Mesothelial cell of epicardium (in vitro differentiated cells): Measurements from ENCODE around the gene RNASET2. TPM values are rescaled to one million over a fixed set of nuclear protein-coding genes. Genes with fewer than 3 reads are reported as not detected.

Source experiments
- DNase-seq, 2 experiments: peaks; one replicate each; pipeline ENCODE4 v3.0.0; 2021; ENCODE audit warnings: low spot score in 2 of 2; ENCODE audit not compliant: unreplicated experiment in 2 of 2
- H3K27ac Mint-ChIP-seq: 2 replicates; pipeline ENCODE4 v1.8.0; 2021; ENCODE audit warnings: mixed read lengths
- H3K27me3 Mint-ChIP-seq: 2 replicates; pipeline ENCODE4 v1.8.0; 2021; ENCODE audit warnings: low read depth, mixed read lengths
- H3K36me3 Mint-ChIP-seq: 2 replicates; pipeline ENCODE4 v1.8.0; 2021; ENCODE audit warnings: mixed read lengths
- H3K4me1 Mint-ChIP-seq: 2 replicates; pipeline ENCODE4 v1.8.0; 2021; ENCODE audit warnings: mixed read lengths
- H3K4me3 Mint-ChIP-seq: 2 replicates; pipeline ENCODE4 v1.8.0; 2021; ENCODE audit warnings: mild to moderate bottlenecking, moderate library complexity, mixed read lengths
- H3K9me3 Mint-ChIP-seq: 2 replicates; pipeline ENCODE4 v1.8.0; 2021; ENCODE audit warnings: mixed read lengths
- total RNA-seq: library from RNA; stranded (reverse); gene quantifications from 3 replicates; pipeline ENCODE4 v1.2.1, GENCODE V29; 2021
- TF ChIP-seq, protein P1 (sequence below): fragments of 200-600 bp; sonication (generic); IDR thresholded peaks from one replicate; pipeline ENCODE4 v1.5.0; 2021; ENCODE audit warnings: antibody characterized with exemption; ENCODE audit not compliant: unreplicated experiment

The RNASET2 gene
- total RNA-seq, 1 donor from 2014 or later = 42.3 TPM

DNA sequence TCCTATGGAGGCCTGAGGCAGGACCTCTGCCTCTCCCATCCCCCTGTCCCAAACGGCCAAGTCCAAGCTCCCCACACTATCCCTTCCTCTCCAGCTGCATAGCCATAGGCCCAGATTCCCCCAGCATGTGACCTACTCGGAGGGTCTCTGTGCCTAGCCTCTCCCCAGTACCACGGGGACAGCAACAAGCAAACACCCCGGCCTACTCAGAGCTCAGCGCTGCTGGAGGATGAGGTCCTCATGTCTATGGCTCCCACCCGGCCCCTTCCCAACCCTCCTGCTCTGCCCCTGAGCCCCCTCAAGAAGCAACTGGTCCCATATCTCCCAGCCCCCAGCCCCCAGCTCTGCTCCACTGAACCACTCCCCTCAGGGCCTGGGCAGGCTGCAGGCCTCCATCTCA, 24.2 kb downstream of the RNASET2 start:
- TF ChIP-seq, protein P1, sequence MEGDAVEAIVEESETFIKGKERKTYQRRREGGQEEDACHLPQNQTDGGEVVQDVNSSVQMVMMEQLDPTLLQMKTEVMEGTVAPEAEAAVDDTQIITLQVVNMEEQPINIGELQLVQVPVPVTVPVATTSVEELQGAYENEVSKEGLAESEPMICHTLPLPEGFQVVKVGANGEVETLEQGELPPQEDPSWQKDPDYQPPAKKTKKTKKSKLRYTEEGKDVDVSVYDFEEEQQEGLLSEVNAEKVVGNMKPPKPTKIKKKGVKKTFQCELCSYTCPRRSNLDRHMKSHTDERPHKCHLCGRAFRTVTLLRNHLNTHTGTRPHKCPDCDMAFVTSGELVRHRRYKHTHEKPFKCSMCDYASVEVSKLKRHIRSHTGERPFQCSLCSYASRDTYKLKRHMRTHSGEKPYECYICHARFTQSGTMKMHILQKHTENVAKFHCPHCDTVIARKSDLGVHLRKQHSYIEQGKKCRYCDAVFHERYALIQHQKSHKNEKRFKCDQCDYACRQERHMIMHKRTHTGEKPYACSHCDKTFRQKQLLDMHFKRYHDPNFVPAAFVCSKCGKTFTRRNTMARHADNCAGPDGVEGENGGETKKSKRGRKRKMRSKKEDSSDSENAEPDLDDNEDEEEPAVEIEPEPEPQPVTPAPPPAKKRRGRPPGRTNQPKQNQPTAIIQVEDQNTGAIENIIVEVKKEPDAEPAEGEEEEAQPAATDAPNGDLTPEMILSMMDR = no peak
- no peak for DNase-seq
- Mint-ChIP-seq H3K9me3 (no peaks in the 10 kb centered on the region), H3K4me3 (no peak overlapping the region), H3K27me3 (no peaks in the 10 kb centered on the region), H3K4me1 (peaks cover 2% of the 10 kb centered on the region), H3K36me3 (peaks cover 6% of the 10 kb centered on the region), H3K27ac (no peak overlapping the region)

DNA sequence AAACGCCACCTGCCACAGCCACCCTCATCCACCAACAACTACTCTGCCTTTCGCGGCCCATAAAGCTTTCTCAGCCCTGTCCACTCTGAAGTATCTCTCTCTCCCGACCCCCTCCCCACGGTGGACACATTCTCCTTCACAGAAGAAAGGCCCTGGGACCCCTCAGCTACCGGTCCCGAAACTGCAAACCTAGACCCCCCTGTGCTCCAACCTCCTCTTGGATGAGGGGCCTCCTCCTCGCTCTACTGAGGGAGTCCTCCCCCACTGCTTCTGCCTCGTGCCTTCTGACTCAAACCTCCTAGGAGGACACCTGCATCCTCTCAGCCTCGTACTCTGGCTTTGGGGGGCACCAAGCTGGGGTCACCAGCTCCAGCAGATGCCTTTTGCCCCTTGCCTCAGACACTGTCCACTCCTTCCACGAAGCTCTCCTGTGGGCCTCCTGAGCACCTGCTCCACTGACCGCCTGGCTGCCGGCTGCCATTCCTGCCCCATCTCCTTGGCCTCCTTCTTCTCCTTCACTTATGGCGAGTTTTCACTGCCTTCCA, 24.9 kb downstream of the RNASET2 start:
- Mint-ChIP-seq H3K4me3 (no peak overlapping the region), H3K27me3 (no peaks in the 10 kb centered on the region), H3K36me3 (peaks cover 6% of the 10 kb centered on the region), H3K4me1 (peaks cover 2% of the 10 kb centered on the region), H3K27ac (no peak overlapping the region), H3K9me3 (no peaks in the 10 kb centered on the region)
- DNase-seq = no peak
- TF ChIP-seq, protein P1 = no peak

DNA sequence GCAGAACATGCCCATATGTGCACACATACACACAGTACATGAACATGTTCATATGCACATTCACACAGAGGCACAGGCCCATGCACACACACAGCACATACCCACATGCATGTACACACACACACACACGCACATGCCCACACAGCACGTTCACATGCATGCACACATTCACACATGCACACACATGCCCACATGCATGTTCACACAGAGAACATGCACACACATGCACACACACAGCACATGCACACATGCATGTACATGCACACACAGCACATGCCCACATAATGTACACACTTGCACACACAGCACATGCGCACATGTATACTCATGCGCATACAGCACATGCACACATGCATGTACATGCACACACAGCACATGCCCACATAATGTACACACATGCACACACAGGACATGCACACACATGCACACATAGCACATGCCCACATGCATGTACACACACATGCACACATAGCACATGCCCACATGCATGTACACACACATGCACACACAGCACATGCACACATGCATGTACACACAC, 25.9 kb downstream of the RNASET2 start:
- H3K4me3 Mint-ChIP-seq = no peak overlapping the region
- H3K4me1 Mint-ChIP-seq = peaks cover 2% of the 10 kb centered on the region
- H3K27ac Mint-ChIP-seq = no peak overlapping the region
- no peaks in the 10 kb centered on the region for H3K9me3 Mint-ChIP-seq
- no peaks in the 10 kb centered on the region for H3K27me3 Mint-ChIP-seq
- TF ChIP-seq, protein P1 = no peak
- peaks cover 3% of the 10 kb centered on the region for H3K36me3 Mint-ChIP-seq
- DNase-seq = no peak

DNA sequence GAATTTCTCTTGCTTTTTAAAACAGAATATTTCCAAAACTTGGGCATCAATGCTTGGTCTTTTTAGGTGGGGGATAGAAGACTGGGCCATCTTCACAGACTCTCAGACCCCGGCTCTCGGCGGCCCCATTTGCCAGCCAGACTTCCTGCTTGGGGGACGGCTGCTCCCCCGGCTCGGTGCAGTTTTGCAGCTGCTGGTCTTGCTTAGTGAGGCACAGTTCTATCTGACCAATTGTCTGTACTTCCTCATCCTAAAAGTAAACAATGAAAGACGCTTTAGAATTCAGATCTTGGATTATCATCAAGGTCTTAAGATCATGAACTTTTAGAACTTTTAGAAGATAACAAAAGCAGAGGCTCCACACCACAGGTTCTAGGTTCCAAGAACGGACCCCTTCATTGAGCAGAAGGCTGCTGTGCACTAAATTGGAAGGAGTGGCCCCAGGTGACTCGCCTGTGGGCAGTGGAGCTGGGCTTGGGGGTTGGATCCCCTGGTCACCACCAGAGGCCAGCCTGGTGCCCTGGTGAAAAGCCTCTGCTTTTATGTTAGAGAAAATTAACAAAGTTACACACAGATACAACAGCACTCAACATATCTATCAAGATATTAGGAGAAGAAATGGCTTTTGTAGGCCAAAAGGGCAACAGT, 26.7 kb downstream of the RNASET2 start:
- H3K4me3 Mint-ChIP-seq = no peak overlapping the region
- no peak for DNase-seq
- TF ChIP-seq, protein P1 = no peak
- no peaks in the 10 kb centered on the region for H3K27me3 Mint-ChIP-seq
- H3K4me1 Mint-ChIP-seq = peaks cover 2% of the 10 kb centered on the region
- H3K36me3 Mint-ChIP-seq = peaks cover 3% of the 10 kb centered on the region
- no peak overlapping the region for H3K27ac Mint-ChIP-seq
- H3K9me3 Mint-ChIP-seq = no peaks in the 10 kb centered on the region

DNA sequence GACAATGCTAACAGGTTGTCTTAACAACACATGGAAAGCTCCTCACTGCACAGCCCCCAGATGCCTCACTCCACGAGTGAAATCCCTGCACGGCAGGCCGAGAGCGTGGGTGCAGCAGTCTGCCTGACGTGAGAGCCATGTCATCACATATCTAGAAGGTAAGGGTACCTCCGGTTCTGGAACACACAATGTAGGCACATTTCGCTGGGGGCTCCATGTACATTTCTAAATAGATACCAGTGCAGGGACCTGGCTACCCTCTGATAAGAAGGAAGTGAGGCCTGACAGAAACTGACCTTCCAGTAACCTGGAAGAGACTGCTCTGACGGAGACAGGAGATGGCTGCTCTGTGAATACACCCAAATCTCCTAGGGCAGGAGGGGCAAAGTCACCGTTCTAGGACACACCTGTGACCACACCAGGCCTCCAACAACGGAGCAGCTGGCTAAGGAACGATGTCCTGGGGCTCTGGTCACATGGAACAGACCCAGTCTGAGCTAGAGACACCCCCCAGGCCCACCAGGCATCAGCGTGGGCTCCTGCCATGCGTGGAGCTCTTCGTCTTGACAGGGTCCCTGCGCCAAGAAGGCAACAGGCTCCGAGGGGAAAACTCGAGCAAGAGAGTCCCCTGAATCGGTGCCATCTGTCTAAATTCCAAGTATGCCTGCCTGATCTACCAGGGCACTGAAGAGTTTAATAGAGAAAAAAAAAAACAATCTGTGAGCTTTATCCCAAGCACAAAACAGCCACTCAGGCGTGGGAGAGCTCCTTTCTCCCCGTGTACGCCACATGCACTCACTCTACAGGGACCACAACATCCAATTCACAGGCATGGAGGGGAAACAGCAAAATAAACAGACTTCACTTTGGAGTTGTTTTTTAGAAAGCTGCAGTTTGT, 27.5 kb downstream of the RNASET2 start:
- TF ChIP-seq, protein P1 = no peak
- Mint-ChIP-seq H3K27ac (no peak overlapping the region), H3K4me1 (peaks cover 2% of the 10 kb centered on the region), H3K4me3 (no peak overlapping the region), H3K9me3 (no peaks in the 10 kb centered on the region), H3K27me3 (no peaks in the 10 kb centered on the region), H3K36me3 (peaks cover 3% of the 10 kb centered on the region)
- no peak for DNase-seq
